Ureter (tissue), 1 donor: ENCODE measurements around the gene RAP1GAP. TPM values are rescaled to one million over a fixed set of nuclear protein-coding genes. Genes with fewer than 3 reads are reported as not detected.
A peak's percentile ranks its signal among the peaks of the same experiment; 100 is the strongest.
"Not testable (repeated sequence)": the region's sequence is repeated elsewhere in the genome, so short reads cannot be mapped to it uniquely, and the experiment has no call there.

ENCODE experiments used
- DNase-seq: peaks from one replicate; pipeline ENCODE4 v3.0.0-alpha.2; 2020; ENCODE audit warnings: low spot score
- total RNA-seq: library from RNA; stranded (reverse); gene quantifications from one replicate; pipeline ENCODE4 v1.2.4, GENCODE V29; 2023
- donor health status: DM: yes; HTN: yes; CAD: no.

The RAP1GAP gene
- total RNA-seq, 1 donor from 2014 or later: 47.0 TPM

GRCh38 chr1:21677168-21677567 is 8.0 kb upstream of the RAP1GAP start:
- DNase-seq: no peak

- DNase-seq: no peak
Observed at GRCh38 chr1:21674957-21675356, 5.8 kb upstream of the RAP1GAP start.

GRCh38 chr1:21673853-21674252 is 4.7 kb upstream of the RAP1GAP start:
- DNase-seq: not testable (repeated sequence)

GRCh38 chr1:21673277-21673780 is 4.2 kb upstream of the RAP1GAP start:
- DNase-seq: peak; percentile 66

GRCh38 chr1:21672478-21673276 is 3.5 kb upstream of the RAP1GAP start:
- no peak for DNase-seq

- DNase-seq: no peak
Observed at GRCh38 chr1:21671915-21672314, 2.8 kb upstream of the RAP1GAP start.

GRCh38 chr1:21670956-21671902 is 2.1 kb upstream of the RAP1GAP start:
- no peak for DNase-seq

- no peak for DNase-seq
Observed at GRCh38 chr1:21670059-21670881, 1.1 kb upstream of the RAP1GAP start.

- DNase-seq: no peak
Observed at GRCh38 chr1:21668951-21669257, 253 bp downstream of the RAP1GAP start.

GRCh38 chr1:21668232-21668950 is 766 bp downstream of the RAP1GAP start:
- no peak for DNase-seq

GRCh38 chr1:21667348-21668231 is 1.6 kb downstream of the RAP1GAP start:
- DNase-seq: no peak

- no peak for DNase-seq
Observed at GRCh38 chr1:21666576-21667320, 2.4 kb downstream of the RAP1GAP start.

GRCh38 chr1:21665711-21666575 is 3.2 kb downstream of the RAP1GAP start:
- no peak for DNase-seq

GRCh38 chr1:21664806-21665588 is 4.2 kb downstream of the RAP1GAP start:
- no peak for DNase-seq

GRCh38 chr1:21663951-21664805 is 5.0 kb downstream of the RAP1GAP start:
- no peak for DNase-seq

GRCh38 chr1:21663248-21663950 is 5.8 kb downstream of the RAP1GAP start:
- DNase-seq: no peak
